ENCODE results near the gene IFNGR1. TPM values are rescaled to one million over a fixed set of nuclear protein-coding genes. Genes with fewer than 3 reads are reported as not detected.

The IFNGR1 gene
- total RNA-seq, 2 donors from 2014 or later: 58.2 to 131 TPM

GRCh38 chr6:137163732-137164318 is 55.4 kb downstream of the IFNGR1 start:
- no peaks in the 10 kb centered on the region for H3K27me3 ChIP-seq
- H3K9ac ChIP-seq (ENCODE audit: low read depth in 2 of 2, low read length in 2 of 2): no peak overlapping the region
- no peak for TF ChIP-seq CTCF (IDR thresholded peaks at IDR 0.05)
- DNase-seq: no peak
- no peak overlapping the region for H3K27ac ChIP-seq
- H3K4me1 ChIP-seq: no peaks in the 10 kb centered on the region
- no peaks in the 10 kb centered on the region for H3K36me3 ChIP-seq
- no peaks in the 10 kb centered on the region for H3K9me3 ChIP-seq
- intact Hi-C loops (cut with DNase I): no loop called here
- no peak overlapping the region for H3K4me3 ChIP-seq

GRCh38 chr6:137162692-137163306 is 56.4 kb downstream of the IFNGR1 start:
- Histone ChIP-seq H3K36me3 (no peaks in the 10 kb centered on the region), H3K9me3 (no peaks in the 10 kb centered on the region), H3K27me3 (no peaks in the 10 kb centered on the region), H3K4me3 (no peak overlapping the region), H3K27ac (no peak overlapping the region), H3K4me1 (no peaks in the 10 kb centered on the region), H3K9ac (ENCODE audit: low read depth in 2 of 2, low read length in 2 of 2) (no peak overlapping the region)
- DNase-seq: no peak
- intact Hi-C loops (cut with DNase I): no loop called here
- no peak for TF ChIP-seq CTCF (IDR thresholded peaks at IDR 0.05)

GRCh38 chr6:137161949-137162348 is 57.2 kb downstream of the IFNGR1 start:
- H3K4me1 ChIP-seq: no peaks in the 10 kb centered on the region
- H3K27ac ChIP-seq: no peak overlapping the region
- intact Hi-C loops (cut with DNase I): no loop called here
- no peak overlapping the region for H3K4me3 ChIP-seq
- H3K36me3 ChIP-seq: no peaks in the 10 kb centered on the region
- no peaks in the 10 kb centered on the region for H3K9me3 ChIP-seq
- H3K9ac ChIP-seq (ENCODE audit: low read depth in 2 of 2, low read length in 2 of 2): no peak overlapping the region
- no peak for TF ChIP-seq CTCF (IDR thresholded peaks at IDR 0.05)
- no peak for DNase-seq
- no peaks in the 10 kb centered on the region for H3K27me3 ChIP-seq

GRCh38 chr6:137160763-137161162 is 58.4 kb downstream of the IFNGR1 start:
- Histone ChIP-seq H3K4me3 (no peak overlapping the region), H3K4me1 (no peaks in the 10 kb centered on the region), H3K9ac (ENCODE audit: low read depth in 2 of 2, low read length in 2 of 2) (no peak overlapping the region), H3K36me3 (no peaks in the 10 kb centered on the region), H3K9me3 (no peaks in the 10 kb centered on the region), H3K27me3 (no peaks in the 10 kb centered on the region), H3K27ac (no peak overlapping the region)
- DNase-seq: no peak
- intact Hi-C loops (cut with DNase I): no loop called here
- no peak for TF ChIP-seq CTCF (IDR thresholded peaks at IDR 0.05)

GRCh38 chr6:137159912-137160311 is 59.3 kb downstream of the IFNGR1 start:
- no peak overlapping the region for H3K9ac ChIP-seq (ENCODE audit: low read depth in 2 of 2, low read length in 2 of 2)
- TF ChIP-seq CTCF (IDR thresholded peaks at IDR 0.05): no peak
- intact Hi-C loops (cut with DNase I): no loop called here

More at GRCh38 chr6:137159912-137160311, 59.3 kb downstream of the IFNGR1 start:
- H3K36me3 ChIP-seq: no peaks in the 10 kb centered on the region
- H3K4me3 ChIP-seq: no peak overlapping the region
- no peak for DNase-seq
- H3K27ac ChIP-seq: no peak overlapping the region
- no peaks in the 10 kb centered on the region for H3K4me1 ChIP-seq
- no peaks in the 10 kb centered on the region for H3K27me3 ChIP-seq
- no peaks in the 10 kb centered on the region for H3K9me3 ChIP-seq
